HT-29 (cell line): ENCODE measurements around the gene ART4. TPM values are rescaled to one million over a fixed set of nuclear protein-coding genes. Genes with fewer than 3 reads are reported as not detected.

Experiments
- DNase-seq: peaks from one replicate; pipeline ENCODE4 v3.0.0-alpha.2; 2015; ENCODE audit warnings: low spot score
- total RNA-seq: library from RNA; depleted of rRNA; stranded (reverse); fragments of >200 nt; shearing (Covaris generic); gene quantifications from 2 replicates; pipeline ENCODE4 v1.2.3, GENCODE V29; 2014

ART4 gene
- total RNA-seq, 1 experiment from 2014 or later: not detected

- DNase-seq: no peak
Observed at GRCh38 chr12:14850929-14851663, 7.8 kb upstream of the ART4 start.

DNA sequence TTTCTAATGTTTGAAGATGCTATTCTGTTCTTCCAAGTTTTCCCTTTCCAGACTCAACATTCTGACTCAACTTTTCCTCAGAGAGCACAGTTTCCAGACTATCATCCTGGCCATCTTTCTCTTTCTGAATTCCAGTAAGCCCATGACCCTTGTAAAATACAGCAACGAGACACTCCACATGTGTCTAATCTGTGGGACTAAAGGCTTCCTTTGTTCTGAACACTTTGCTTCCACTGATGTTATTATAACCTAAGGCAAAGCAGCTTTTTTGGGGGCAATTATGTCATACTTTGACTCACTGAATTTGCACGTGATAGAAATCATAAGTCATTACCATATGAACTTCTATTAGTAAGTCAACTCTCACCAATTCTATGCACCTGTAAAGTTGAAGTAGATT is 6.3 kb upstream of the ART4 start:
- no peak for DNase-seq

DNA sequence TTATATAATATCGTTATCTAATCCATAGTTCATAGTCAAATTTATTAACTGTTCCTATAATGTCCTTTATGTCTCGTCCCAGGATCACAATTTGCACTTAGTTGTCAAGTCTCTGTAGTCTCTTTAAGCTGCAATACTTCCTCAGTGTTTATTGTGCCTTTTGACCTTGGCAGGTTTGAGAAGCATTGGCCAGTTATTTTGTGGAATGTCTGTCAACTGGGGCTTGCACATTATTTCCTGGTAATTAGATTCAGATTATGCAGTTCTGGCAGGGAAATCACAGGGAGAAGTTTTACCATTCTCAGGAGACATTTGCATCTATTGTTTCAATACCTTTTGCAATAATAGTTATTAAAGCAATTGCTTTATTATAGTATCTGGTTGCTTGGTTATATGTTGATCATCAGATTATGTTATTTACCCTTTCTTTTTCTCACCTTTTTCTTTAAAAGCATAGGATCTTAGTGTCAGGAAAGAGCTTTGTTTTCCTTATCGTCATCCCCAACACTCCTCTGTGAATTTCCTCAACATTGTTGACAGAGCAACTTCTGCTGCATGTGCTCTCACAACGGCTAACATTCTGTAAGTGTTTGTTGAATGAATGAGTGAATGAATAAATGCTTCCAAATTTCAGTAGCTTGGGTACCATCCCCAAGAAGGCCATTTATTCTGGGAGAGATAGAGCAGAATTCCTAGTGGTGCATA is 3.7 kb upstream of the ART4 start:
- no peak for DNase-seq

DNA sequence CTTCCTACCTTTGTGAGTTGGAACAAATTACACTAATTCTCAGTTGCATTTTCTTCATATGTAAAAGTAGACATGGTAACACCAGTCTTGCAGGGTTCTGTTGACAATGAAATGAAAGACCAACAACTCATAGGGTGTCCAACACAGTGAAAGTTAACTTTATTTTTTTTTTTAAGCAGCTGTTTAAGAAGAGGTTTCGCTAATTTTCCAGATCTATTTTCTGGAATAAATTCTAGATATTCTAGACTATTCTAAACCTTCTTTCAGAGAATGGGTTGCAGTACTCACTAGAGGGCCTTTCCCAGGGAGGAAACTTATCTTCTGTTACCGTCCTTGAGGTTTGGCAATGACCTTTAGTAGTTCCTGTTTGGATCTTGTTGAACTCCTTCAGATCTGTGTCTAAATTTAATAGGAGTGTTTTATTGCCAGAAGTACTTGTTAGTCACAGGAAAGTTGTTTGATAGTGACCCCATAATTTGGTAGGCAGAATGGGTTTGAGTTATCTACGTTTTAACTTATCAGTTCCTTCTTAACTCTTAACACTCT is 2.8 kb upstream of the ART4 start:
- peak; percentile 26 for DNase-seq

- DNase-seq: peak; percentile 85
Observed at GRCh38 chr12:14845350-14845750, 2.0 kb upstream of the ART4 start.

DNA sequence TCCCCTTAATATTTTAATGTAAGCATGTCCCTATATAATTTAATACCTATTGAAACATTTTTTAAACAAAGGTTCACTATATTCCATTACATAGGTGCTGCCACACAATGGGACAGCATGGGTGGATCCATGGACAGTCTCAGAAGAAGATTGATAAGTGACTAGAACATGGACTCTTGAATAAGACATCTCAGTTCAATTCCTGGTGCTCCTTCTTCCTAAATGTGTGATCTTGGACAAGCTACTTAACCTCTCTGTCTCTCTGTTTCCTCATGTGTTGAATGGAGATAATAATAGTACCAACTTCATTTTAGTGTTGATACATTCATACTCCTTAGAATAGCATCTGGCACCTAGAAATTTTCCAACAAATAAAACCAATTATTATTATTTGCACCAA is 1.1 kb upstream of the ART4 start:
- DNase-seq: no peak

- no peak for DNase-seq
Observed at GRCh38 chr12:14842315-14842714, 1.0 kb downstream of the ART4 start.

DNA sequence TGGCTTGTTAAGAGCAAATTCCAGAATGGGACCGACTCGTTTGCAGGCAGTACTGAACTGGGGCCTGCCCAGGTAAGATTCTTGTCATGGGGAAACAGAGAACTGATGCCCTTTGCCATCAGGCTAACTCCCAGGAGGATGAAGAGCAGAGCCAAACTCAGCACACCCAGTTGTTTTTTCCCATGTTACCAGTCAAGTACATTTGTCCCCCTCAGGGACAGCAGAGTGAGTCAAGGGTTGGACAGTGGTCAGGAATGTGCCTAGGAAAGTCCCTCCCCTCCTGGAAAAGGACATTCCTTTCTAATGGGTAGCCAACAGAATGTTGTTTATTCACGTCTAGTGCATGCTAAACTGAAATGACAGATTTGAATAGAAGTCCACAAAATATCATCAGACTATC is 1.6 kb downstream of the ART4 start:
- no peak for DNase-seq

- DNase-seq: no peak
Observed at GRCh38 chr12:14840616-14841015, 2.7 kb downstream of the ART4 start.

- DNase-seq: no peak
Observed at GRCh38 chr12:14839262-14839661, 4.1 kb downstream of the ART4 start.

DNA sequence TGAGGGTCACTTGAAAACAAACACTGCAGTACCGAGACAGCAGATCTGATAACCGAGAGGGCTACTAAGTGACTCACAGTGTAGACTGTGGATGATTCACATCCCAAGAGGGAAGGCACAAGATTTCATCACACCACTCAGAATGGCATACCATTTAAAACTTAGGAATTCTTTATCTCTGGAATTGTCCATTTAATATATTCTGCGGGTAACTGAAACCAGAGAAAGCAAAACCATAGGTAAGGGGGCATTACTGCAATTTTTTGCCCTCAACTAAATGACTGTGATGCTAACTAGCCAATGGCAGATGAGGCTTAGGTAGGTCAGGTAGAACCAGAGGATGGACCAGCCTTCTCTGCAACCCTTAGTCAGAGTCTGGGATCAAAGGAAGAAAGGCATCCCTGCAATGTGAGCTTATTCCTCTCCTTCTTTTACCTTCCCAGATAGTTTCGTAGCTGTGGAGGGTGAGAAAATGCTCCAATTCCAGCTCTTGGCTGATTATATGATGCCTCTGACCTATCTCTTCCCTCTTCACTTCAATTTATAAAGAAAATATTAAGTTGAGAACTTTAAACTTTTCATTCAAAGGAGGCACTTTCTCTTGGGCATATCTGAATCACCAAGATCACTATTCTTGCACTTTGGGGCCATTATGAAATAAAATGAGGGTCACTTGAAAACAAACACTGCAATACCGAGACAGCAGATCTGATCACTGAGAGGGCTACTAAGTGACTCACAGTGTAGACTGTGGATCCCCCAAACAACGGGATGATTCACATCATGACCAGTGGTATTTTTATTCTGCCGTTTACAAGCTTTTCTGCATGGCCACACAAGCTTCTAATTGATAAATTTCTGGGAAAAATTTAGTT is 6.8 kb downstream of the ART4 start:
- peak; percentile 16 for DNase-seq

DNA sequence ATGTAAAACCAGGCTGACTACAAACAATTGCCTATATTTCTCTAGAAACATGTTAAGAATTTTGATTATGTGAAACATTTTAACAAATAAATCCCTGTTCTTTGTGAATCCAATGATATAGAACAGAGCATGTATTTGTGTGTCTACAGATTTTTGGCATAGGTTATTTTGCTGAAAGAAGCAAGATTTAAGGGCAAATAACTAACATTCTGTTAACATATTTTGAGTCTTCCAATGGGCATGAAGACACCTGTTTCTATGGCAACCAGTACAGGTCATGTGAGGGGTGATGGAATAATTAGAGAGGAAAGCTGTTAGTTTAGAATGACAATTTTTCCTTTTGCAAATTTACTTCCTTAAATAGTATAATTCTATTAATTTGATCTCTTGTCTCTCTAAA is 8.8 kb downstream of the ART4 start:
- no peak for DNase-seq

GRCh38 chr12:14833952-14834351 is 9.4 kb downstream of the ART4 start:
- DNase-seq: no peak

DNA sequence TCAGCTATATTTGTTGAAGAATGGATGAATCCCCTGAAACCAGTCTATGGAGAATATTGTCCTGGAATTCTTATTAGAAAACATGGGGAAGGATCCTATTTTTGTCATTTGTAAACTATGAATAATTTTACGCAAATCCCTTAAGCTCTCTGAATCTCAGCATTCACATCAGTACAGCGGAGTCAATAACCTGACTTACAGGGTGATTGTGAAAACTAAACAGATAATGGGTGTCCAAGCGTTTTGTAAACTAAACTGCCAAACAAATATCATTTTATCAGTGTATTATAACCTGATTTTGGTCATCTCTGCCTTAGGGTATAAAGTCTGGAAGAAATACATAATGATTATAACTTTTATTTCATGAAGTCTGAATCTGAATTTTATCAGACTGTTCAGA is 10.0 kb downstream of the ART4 start:
- no peak for DNase-seq

DNA sequence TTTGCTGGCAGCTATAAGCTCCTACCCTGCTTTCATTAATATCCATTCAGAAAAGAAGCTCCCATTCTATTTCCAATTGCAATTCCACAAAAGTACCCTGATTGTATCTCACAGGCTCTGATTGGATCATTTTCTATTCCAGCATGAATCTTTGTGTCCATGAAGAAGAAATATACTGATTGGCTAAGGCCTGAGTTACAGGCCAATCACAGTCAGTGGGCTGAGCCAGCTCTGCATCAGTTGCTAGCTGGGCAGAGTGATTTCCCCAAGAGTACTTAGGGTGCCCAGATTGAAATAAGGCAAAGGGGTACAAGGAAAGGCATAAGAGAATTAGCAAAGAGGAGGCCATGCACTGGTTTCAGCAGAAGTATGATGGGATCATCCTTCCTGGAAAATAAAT is 14.4 kb downstream of the ART4 start:
- DNase-seq: peak; percentile 18

DNA sequence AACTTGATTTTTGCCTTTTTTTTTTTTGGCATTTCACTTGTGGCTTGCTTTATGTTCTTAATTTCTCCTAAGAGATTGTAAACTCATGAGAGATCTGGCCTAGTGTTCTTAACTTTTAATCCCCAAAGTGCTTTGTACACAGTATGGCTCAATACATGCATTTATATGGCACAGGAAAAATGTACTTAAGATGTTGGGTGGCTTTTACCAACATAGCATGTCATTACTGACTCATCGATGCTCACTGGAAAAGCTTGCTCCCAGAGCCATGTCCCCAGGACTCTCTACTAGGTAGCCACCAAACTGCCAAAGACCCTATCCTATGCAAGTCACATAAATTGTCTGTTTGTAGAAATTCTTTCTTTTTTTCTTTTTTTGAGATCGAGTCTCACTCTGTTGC is 16.3 kb downstream of the ART4 start:
- no peak for DNase-seq

- no peak for DNase-seq
Observed at GRCh38 chr12:14826491-14826890, 16.8 kb downstream of the ART4 start.

DNA sequence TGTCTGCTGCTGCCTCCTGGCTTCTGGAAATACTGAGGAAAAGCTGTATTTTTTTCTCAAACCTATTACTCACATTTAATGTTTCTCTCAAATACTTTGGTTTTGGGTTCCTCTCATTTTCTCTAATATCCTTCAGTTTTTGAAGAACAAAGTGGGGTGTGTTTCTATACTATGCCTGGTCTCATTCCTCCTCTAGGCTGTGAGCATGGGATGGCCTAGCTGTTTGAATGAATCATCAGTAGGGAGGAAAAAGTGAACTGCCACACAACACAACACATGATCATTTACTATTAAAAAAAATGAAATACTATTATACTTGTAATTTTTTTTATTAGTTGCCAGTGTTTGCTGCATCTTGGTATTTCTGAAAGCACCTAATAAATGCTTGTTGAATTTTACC is 18.1 kb downstream of the ART4 start:
- no peak for DNase-seq

- DNase-seq: no peak
Observed at GRCh38 chr12:14824012-14824634, 19.2 kb downstream of the ART4 start.

DNA sequence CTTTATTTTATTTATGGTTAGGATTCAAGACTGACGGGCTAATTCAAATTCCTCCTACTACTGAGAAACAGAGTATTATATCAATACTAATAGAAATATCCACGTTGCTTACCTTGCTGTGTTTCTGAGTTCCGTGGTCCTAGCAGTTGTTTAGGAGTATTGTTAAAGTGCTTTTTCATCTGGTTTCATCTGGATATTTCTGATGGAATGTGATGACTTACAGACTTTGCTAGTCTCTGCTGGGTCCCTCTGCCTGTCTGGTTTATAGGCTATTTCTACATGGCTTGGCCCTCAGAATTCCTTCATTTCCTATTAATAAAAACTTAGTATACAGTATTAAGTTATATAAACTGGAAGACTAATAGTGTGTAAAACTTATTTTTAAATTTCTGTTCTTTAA is 29.3 kb downstream of the ART4 start, which contains the start of gene SMCO3:
Gene SMCO3 (minus strand): TSS at position 169 of the 400 bp plus-strand sequence. CDS start 7,502 bp downstream, outside the sequence.
- DNase-seq: no peak

GRCh38 chr12:14811486-14811885 is 31.8 kb downstream of the ART4 start:
- DNase-seq: no peak
